H9 (cell line): Measurements from ENCODE around the gene PSMB3. TPM values are rescaled to one million over a fixed set of nuclear protein-coding genes. Genes with fewer than 3 reads are reported as not detected.

Source experiments
- DNase-seq: peaks from one replicate; pipeline ENCODE4 v3.0.0-alpha.2; 2017
- H2AFZ ChIP-seq: one replicate; pipeline ENCODE4 v1.6.1; 2013; ENCODE audit warnings: mild to moderate bottlenecking, low read length, control low read depth, moderate library complexity
- H2AK5ac ChIP-seq: 2 replicates; pipeline ENCODE4 v1.6.1; 2013; ENCODE audit warnings: low read length, control low read depth, mixed read lengths; ENCODE audit not compliant: insufficient read length
- H2BK120ac ChIP-seq: one replicate; pipeline ENCODE4 v1.6.1; 2013; ENCODE audit warnings: low read depth, mild to moderate bottlenecking, low read length, control low read depth, inconsistent platforms; ENCODE audit not compliant: poor library complexity, severe bottlenecking
- H2BK12ac ChIP-seq: 2 replicates; pipeline ENCODE4 v1.6.1; 2013; ENCODE audit warnings: low read length, control low read depth, mixed read lengths, low read depth; ENCODE audit not compliant: insufficient read length
- H2BK15ac ChIP-seq: 2 replicates; pipeline ENCODE4 v1.6.1; 2013; ENCODE audit warnings: low read depth, low read length, control low read depth
- H2BK20ac ChIP-seq: one replicate; pipeline ENCODE4 v1.6.1; 2013; ENCODE audit warnings: low read depth, mild to moderate bottlenecking, low read length, control low read depth, inconsistent platforms; ENCODE audit not compliant: poor library complexity, severe bottlenecking
- H2BK5ac ChIP-seq: 2 replicates; pipeline ENCODE4 v1.6.1; 2013; ENCODE audit warnings: low read length, control low read depth, mixed read lengths; ENCODE audit not compliant: insufficient read length
- H3K14ac ChIP-seq: 2 replicates; pipeline ENCODE4 v1.6.1; 2013; ENCODE audit warnings: low read length, control low read depth; ENCODE audit not compliant: insufficient read depth
- H3K18ac ChIP-seq: 2 replicates; pipeline ENCODE4 v1.6.1; 2013; ENCODE audit warnings: low read depth, mild to moderate bottlenecking, mixed read lengths, low read length, control low read depth; ENCODE audit not compliant: insufficient read length
- H3K23ac ChIP-seq: 2 replicates; pipeline ENCODE4 v1.6.1; 2013; ENCODE audit warnings: low read length, control low read depth, mixed read lengths, low read depth; ENCODE audit not compliant: insufficient read length
- H3K23me2 ChIP-seq: 2 replicates; pipeline ENCODE4 v1.6.1; 2013; ENCODE audit warnings: low read depth, mild to moderate bottlenecking, mixed read lengths, low read length, control low read depth; ENCODE audit not compliant: insufficient read length, poor library complexity, severe bottlenecking
- H3K27ac ChIP-seq: 2 replicates; pipeline ENCODE4 v1.5.1; 2013; ENCODE audit warnings: low read length, control low read depth, mixed read lengths, low read depth; ENCODE audit not compliant: insufficient read length
- H3K27me3 ChIP-seq: 2 replicates; pipeline ENCODE4 v1.6.1; 2013; ENCODE audit warnings: low read length, control low read depth, inconsistent platforms; ENCODE audit not compliant: insufficient read depth
- H3K4ac ChIP-seq: 2 replicates; pipeline ENCODE4 v1.6.1; 2013; ENCODE audit warnings: low read depth, mild to moderate bottlenecking, control low read depth, inconsistent platforms, low read length, moderate library complexity
- H3K4me1 ChIP-seq: 2 replicates; pipeline ENCODE4 v1.6.1; 2013; ENCODE audit warnings: low read length, control low read depth, inconsistent platforms; ENCODE audit not compliant: insufficient read depth
- H3K4me2 ChIP-seq: 2 replicates; pipeline ENCODE4 v1.6.1; 2013; ENCODE audit warnings: low read length, control low read depth, mixed read lengths; ENCODE audit not compliant: insufficient read length, insufficient read depth
- H3K56ac ChIP-seq: 2 replicates; pipeline ENCODE4 v1.6.1; 2013; ENCODE audit warnings: low read depth, mild to moderate bottlenecking, mixed read lengths, low read length, control low read depth; ENCODE audit not compliant: insufficient read length
- H3K79me1 ChIP-seq: 2 replicates; pipeline ENCODE4 v1.6.1; 2013; ENCODE audit warnings: low read depth, mild to moderate bottlenecking, moderate library complexity, low read length, control low read depth, inconsistent platforms; ENCODE audit not compliant: insufficient read depth, poor library complexity, severe bottlenecking
- H3K79me2 ChIP-seq: 2 replicates; pipeline ENCODE4 v1.6.1; 2013; ENCODE audit warnings: low read length, control low read depth, inconsistent platforms; ENCODE audit not compliant: insufficient read depth
- H3K9ac ChIP-seq: 2 replicates; pipeline ENCODE4 v1.6.1; 2013; ENCODE audit warnings: low read length, control low read depth, mixed read lengths; ENCODE audit not compliant: insufficient read length; ENCODE audit errors: extremely low read depth
- H3K9me3 ChIP-seq: one replicate; pipeline ENCODE4 v1.6.1; 2013; ENCODE audit warnings: low read depth, low read length, inconsistent platforms; ENCODE audit not compliant: control insufficient read depth
- H3T11ph ChIP-seq: one replicate; pipeline ENCODE4 v1.6.1; 2013; ENCODE audit warnings: mild to moderate bottlenecking, low read length, control low read depth, inconsistent platforms
- H4K20me1 ChIP-seq: one replicate; pipeline ENCODE4 v1.6.1; 2013; ENCODE audit not compliant: control insufficient read depth, insufficient read length, insufficient read depth
- H4K5ac ChIP-seq: 2 replicates; pipeline ENCODE4 v1.6.1; 2013; ENCODE audit warnings: low read depth, mild to moderate bottlenecking, mixed read lengths, low read length, control low read depth; ENCODE audit not compliant: insufficient read length
- H4K8ac ChIP-seq: replicated peaks from 2 replicates; pipeline ENCODE4 v1.6.1; 2013; ENCODE audit warnings: low read length, control low read depth, mixed read lengths, low read depth; ENCODE audit not compliant: insufficient read length
- H4K91ac ChIP-seq: 2 replicates; pipeline ENCODE4 v1.6.1; 2013; ENCODE audit warnings: low read depth, mild to moderate bottlenecking, moderate library complexity, mixed read lengths, low read length, control low read depth; ENCODE audit not compliant: insufficient read length
- H3K27ac Mint-ChIP-seq, 3 experiments: 2 replicates in 2 of 3; 3 replicates in 1 of 3; pipeline ENCODE4 v1.8.0; 2020 to 2021; ENCODE audit warnings: mixed read lengths in 3 of 3, mild to moderate bottlenecking in 1 of 3, moderate library complexity in 1 of 3
- H3K27me3 Mint-ChIP-seq: 2 replicates; pipeline ENCODE4 v1.8.0; 2021; ENCODE audit warnings: low read depth, mild to moderate bottlenecking, moderate library complexity, mixed read lengths
- H3K36me3 Mint-ChIP-seq, 3 experiments: 2 replicates in 2 of 3; 3 replicates in 1 of 3; pipeline ENCODE4 v1.8.0; 2020 to 2021; ENCODE audit warnings: low read depth in 3 of 3, mixed read lengths in 3 of 3; ENCODE audit not compliant: insufficient read depth in 1 of 3
- H3K4me1 Mint-ChIP-seq, 2 experiments: 2 replicates each; pipeline ENCODE4 v1.8.0; 2020; ENCODE audit warnings: mixed read lengths in 2 of 2
- H3K4me3 Mint-ChIP-seq, 2 experiments: 2 replicates in 1 of 2; 3 replicates in 1 of 2; pipeline ENCODE4 v1.8.0; 2020 to 2021; ENCODE audit warnings: mild to moderate bottlenecking in 2 of 2, mixed read lengths in 2 of 2, moderate library complexity in 1 of 2
- H3K9me3 Mint-ChIP-seq, 2 experiments: 2 replicates in 1 of 2; 3 replicates in 1 of 2; pipeline ENCODE4 v1.8.0; 2020; ENCODE audit warnings: mild to moderate bottlenecking in 2 of 2, mixed read lengths in 2 of 2, moderate library complexity in 1 of 2
- WGBS: extraction: QIAGEN DNeasy Blood & Tissue Kit; methylation state at CpG from one replicate; pipeline ENCODE4 v1.1.7; 2013; ENCODE audit warnings: missing lambda C conversion rate, low lambda C conversion rate, mixed read lengths; ENCODE audit not compliant: insufficient read length; ENCODE audit errors: extremely low coverage; 5-methylcytosine and 5-hydroxymethylcytosine counted together
- total RNA-seq: library from RNA; stranded (reverse); gene quantifications from 2 replicates; pipeline ENCODE4 v1.2.1, GENCODE V29; 2021
- TF ChIP-seq, protein P1 (sequence below): fragments of 200-600 bp; sonication (generic); conservative IDR thresholded peaks from 3 replicates; pipeline ENCODE4 v1.8.0; 2021; ENCODE audit warnings: antibody characterized with exemption, mild to moderate bottlenecking

Gene PSMB3
- total RNA-seq, 1 experiment from 2014 or later = 242 TPM

DNA sequence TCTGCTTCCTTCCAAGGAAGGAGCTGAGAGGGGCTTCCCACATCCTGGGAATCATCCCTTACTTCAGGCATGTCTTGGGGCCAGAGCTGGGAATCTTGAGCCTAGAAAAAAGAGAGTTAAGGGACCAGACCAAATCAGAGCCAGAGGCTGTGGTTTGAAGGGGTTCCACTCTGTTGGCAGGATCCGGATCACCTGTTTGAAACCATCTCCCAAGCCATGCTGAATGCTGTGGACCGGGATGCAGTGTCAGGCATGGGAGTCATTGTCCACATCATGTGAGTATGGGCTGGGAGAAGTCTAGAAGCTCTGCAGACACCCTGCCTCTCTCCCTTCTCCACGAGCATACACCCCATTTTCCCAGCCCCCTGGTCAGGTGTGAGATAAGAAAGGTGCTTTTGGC, 9.7 kb downstream of the PSMB3 start:
- no peak overlapping the region for H3K4me3 Mint-ChIP-seq
- TF ChIP-seq, protein P1, sequence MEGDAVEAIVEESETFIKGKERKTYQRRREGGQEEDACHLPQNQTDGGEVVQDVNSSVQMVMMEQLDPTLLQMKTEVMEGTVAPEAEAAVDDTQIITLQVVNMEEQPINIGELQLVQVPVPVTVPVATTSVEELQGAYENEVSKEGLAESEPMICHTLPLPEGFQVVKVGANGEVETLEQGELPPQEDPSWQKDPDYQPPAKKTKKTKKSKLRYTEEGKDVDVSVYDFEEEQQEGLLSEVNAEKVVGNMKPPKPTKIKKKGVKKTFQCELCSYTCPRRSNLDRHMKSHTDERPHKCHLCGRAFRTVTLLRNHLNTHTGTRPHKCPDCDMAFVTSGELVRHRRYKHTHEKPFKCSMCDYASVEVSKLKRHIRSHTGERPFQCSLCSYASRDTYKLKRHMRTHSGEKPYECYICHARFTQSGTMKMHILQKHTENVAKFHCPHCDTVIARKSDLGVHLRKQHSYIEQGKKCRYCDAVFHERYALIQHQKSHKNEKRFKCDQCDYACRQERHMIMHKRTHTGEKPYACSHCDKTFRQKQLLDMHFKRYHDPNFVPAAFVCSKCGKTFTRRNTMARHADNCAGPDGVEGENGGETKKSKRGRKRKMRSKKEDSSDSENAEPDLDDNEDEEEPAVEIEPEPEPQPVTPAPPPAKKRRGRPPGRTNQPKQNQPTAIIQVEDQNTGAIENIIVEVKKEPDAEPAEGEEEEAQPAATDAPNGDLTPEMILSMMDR = no peak
- H3K9ac ChIP-seq = no peak overlapping the region
- no peak overlapping the region for H2BK20ac ChIP-seq
- H3K27ac ChIP-seq = no peak overlapping the region
- no peak overlapping the region for H3K14ac ChIP-seq
- H3K79me2 ChIP-seq = no peaks in the 10 kb centered on the region
- no peak overlapping the region for H4K5ac ChIP-seq
- no peak overlapping the region for H4K8ac ChIP-seq
- no peak overlapping the region for H2AK5ac ChIP-seq
- H4K91ac ChIP-seq = no peak overlapping the region
- WGBS = no CpG with 5 or more reads among the region's 3 CpGs
- no peaks in the 10 kb centered on the region for H4K20me1 ChIP-seq
- H3K4me2 ChIP-seq = no peak overlapping the region
- no peak overlapping the region for H2BK5ac ChIP-seq
- no peak overlapping the region for H2BK12ac ChIP-seq
- H3K9me3 ChIP-seq = no peaks in the 10 kb centered on the region
- no peak for DNase-seq
- no peaks in the 10 kb centered on the region for H3K9me3 Mint-ChIP-seq
- H3K36me3 Mint-ChIP-seq = peaks cover 23 to 87% (median 68%) of the 10 kb centered on the region in 3 experiments
- H3T11ph ChIP-seq = no peak overlapping the region
- no peaks in the 10 kb centered on the region for H3K4me1 ChIP-seq
- no peak overlapping the region for H3K18ac ChIP-seq
- H2BK15ac ChIP-seq = no peak overlapping the region
- H3K4ac ChIP-seq = no peak overlapping the region
- H3K27me3 ChIP-seq = no peaks in the 10 kb centered on the region
- no peak overlapping the region for H3K23ac ChIP-seq
- no peaks in the 10 kb centered on the region for H3K79me1 ChIP-seq
- no peak overlapping the region for H2BK120ac ChIP-seq
- no peaks in the 10 kb centered on the region for H3K23me2 ChIP-seq
- H2AFZ ChIP-seq = no peak overlapping the region
- H3K56ac ChIP-seq = no peak overlapping the region
- no peaks in the 10 kb centered on the region for H3K4me1 Mint-ChIP-seq
- no peaks in the 10 kb centered on the region; the same call in 1 of the 2 replicates for H3K27me3 Mint-ChIP-seq
- H3K27ac Mint-ChIP-seq = no peak overlapping the region
